ENCODE measurements around the gene EFCAB12. TPM values are rescaled to one million over a fixed set of nuclear protein-coding genes. Genes with fewer than 3 reads are reported as not detected.
"Not testable (repeated sequence)": the region's sequence is repeated elsewhere in the genome, so short reads cannot be mapped to it uniquely, and the experiment has no call there.

Gene EFCAB12
- total RNA-seq, 1 donor from 2014 or later, result 0.40 TPM

GRCh38 chr3:129421988-129422745, 6.3 kb downstream of the EFCAB12 start:
- ATAC-seq (peak; percentile 60), DNase-seq (ENCODE audit: low spot score) (no peak)

- DNase-seq (ENCODE audit: low spot score) (no peak), ATAC-seq (no peak)
These were observed 7.1 kb downstream of the EFCAB12 start for GRCh38 chr3:129421236-129421883.

GRCh38 chr3:129419476-129419875, 9.0 kb downstream of the EFCAB12 start:
- ATAC-seq, result no peak

GRCh38 chr3:129418041-129418973, 10.1 kb downstream of the EFCAB12 start:
- ATAC-seq, result peak; percentile 52

More at GRCh38 chr3:129419476-129419875, 9.0 kb downstream of the EFCAB12 start:
- DNase-seq (ENCODE audit: low spot score), result no peak

GRCh38 chr3:129417326-129417725, 11.1 kb downstream of the EFCAB12 start:
- no peak for DNase-seq (ENCODE audit: low spot score)
- ATAC-seq, result no peak

More at GRCh38 chr3:129418041-129418973, 10.1 kb downstream of the EFCAB12 start:
- DNase-seq (ENCODE audit: low spot score), result no peak

- ATAC-seq (no peak), DNase-seq (ENCODE audit: low spot score) (no peak)
These were observed 12.0 kb downstream of the EFCAB12 start for GRCh38 chr3:129416415-129416814.

- DNase-seq (ENCODE audit: low spot score), result no peak
- no peak for ATAC-seq
These were observed 12.6 kb downstream of the EFCAB12 start for GRCh38 chr3:129415830-129416229.

- no peak for DNase-seq (ENCODE audit: low spot score)
- ATAC-seq, result no peak
These were observed 13.1 kb downstream of the EFCAB12 start for GRCh38 chr3:129415378-129415777.

GRCh38 chr3:129413687-129414506, 14.5 kb downstream of the EFCAB12 start:
- ATAC-seq (peak; percentile 91), DNase-seq (ENCODE audit: low spot score) (no peak)

- peak; percentile 4 for ATAC-seq
- not testable (repeated sequence) for DNase-seq (ENCODE audit: low spot score)
These were observed 15.2 kb downstream of the EFCAB12 start for GRCh38 chr3:129413238-129413637.

GRCh38 chr3:129412542-129413198, 15.8 kb downstream of the EFCAB12 start:
- ATAC-seq, result no peak
- DNase-seq (ENCODE audit: low spot score), result no peak

GRCh38 chr3:129410971-129411370, 17.5 kb downstream of the EFCAB12 start:
- no peak for DNase-seq (ENCODE audit: low spot score)
- no peak for ATAC-seq

- DNase-seq (ENCODE audit: low spot score), result no peak
- no peak for ATAC-seq
These were observed 18.9 kb downstream of the EFCAB12 start for GRCh38 chr3:129409541-129409940.

- DNase-seq (ENCODE audit: low spot score) (no peak), ATAC-seq (no peak)
These were observed 23.8 kb downstream of the EFCAB12 start for GRCh38 chr3:129404610-129405009.

GRCh38 chr3:129404130-129404529, 24.3 kb downstream of the EFCAB12 start:
- ATAC-seq (no peak), DNase-seq (ENCODE audit: low spot score) (no peak)

- DNase-seq (ENCODE audit: low spot score) (no peak), ATAC-seq (no peak)
These were observed 25.0 kb downstream of the EFCAB12 start for GRCh38 chr3:129403450-129403849.

- no peak for DNase-seq (ENCODE audit: low spot score)
- no peak for ATAC-seq
These were observed 25.8 kb downstream of the EFCAB12 start for GRCh38 chr3:129402616-129403015.

GRCh38 chr3:129402210-129402609, 26.2 kb downstream of the EFCAB12 start:
- peak; percentile 81 for ATAC-seq
- DNase-seq (ENCODE audit: low spot score), result peak; percentile 82

- no peak for ATAC-seq
- DNase-seq (ENCODE audit: low spot score), result no peak
These were observed 28.5 kb downstream of the EFCAB12 start for GRCh38 chr3:129399895-129400357.
